H1 (cell line): ENCODE data around the gene GRAMD1B. TPM values are rescaled to one million over a fixed set of nuclear protein-coding genes. Genes with fewer than 3 reads are reported as not detected.

Experiments
- CTCF ChIA-PET: fragments of 300-600 bp; sonication (Branson Sonifier 250); formaldehyde crosslinking; loops from one replicate; lab custom pipeline; 2021; ENCODE audit not compliant: partially characterized antibody; lab: Charles Lee
- POLR2A ChIA-PET: fragments of 300-600 bp; sonication (Branson Sonifier 250); formaldehyde crosslinking; loops from one replicate; lab custom pipeline; 2021; ENCODE audit warnings: inconsistent platforms; ENCODE audit not compliant: partially characterized antibody; lab: Charles Lee
- DNase-seq, 2 experiments: peaks; one replicate each; pipeline versions ENCODE4 v3.0.0 to v3.0.0-alpha.2; 2010 to 2022; ENCODE audit warnings: low spot score in 2 of 2, low read depth in 1 of 2, mixed read lengths in 1 of 2
- FAIRE-seq: peaks from 2 replicates; lab custom pipeline; 2011; peaks lifted over from hg19 to GRCh38; lab: Jason Lieb, UNC
- H2AFZ ChIP-seq: 2 replicates; pipeline ENCODE4 v1.8.1; 2012; ENCODE audit warnings: low read length, inconsistent platforms
- H2AK5ac ChIP-seq: 2 replicates; pipeline ENCODE4 v1.6.1; 2013; ENCODE audit warnings: low read depth, low read length
- H2BK120ac ChIP-seq: replicated peaks from 2 replicates; pipeline ENCODE3; 2013; ENCODE audit warnings: low read depth, low read length, inconsistent platforms
- H2BK12ac ChIP-seq: 2 replicates; pipeline ENCODE4 v1.6.1; 2013; ENCODE audit warnings: low read depth, low read length
- H2BK15ac ChIP-seq: 2 replicates; pipeline ENCODE4 v1.6.1; 2013; ENCODE audit warnings: low read length
- H2BK20ac ChIP-seq: 2 replicates; pipeline ENCODE4 v1.6.1; 2013; ENCODE audit warnings: low read length
- H2BK5ac ChIP-seq: 2 replicates; pipeline ENCODE4 v1.6.1; 2013; ENCODE audit warnings: low read depth, low read length
- H3K14ac ChIP-seq: 2 replicates; pipeline ENCODE4 v1.6.1; 2013; ENCODE audit warnings: inconsistent platforms; ENCODE audit not compliant: insufficient read length
- H3K18ac ChIP-seq: 2 replicates; pipeline ENCODE4 v1.6.1; 2013; ENCODE audit warnings: low read length; ENCODE audit errors: extremely low read depth
- H3K23ac ChIP-seq: 2 replicates; pipeline ENCODE4 v1.6.1; 2013; ENCODE audit warnings: inconsistent platforms; ENCODE audit not compliant: insufficient read length
- H3K23me2 ChIP-seq: 2 replicates; pipeline ENCODE4 v1.6.1; 2013; ENCODE audit warnings: low read depth, low read length
- H3K27ac ChIP-seq: 2 replicates; pipeline ENCODE4 v1.6.1; 2011; ENCODE audit warnings: low read depth, low read length, inconsistent platforms
- H3K27me3 ChIP-seq, 4 experiments: replicated peaks in 1 of 4; 1 replicate in 1 of 4; 2 replicates in 3 of 4; pipeline versions ENCODE4 v1.6.1 to v1.8.1; 2011 to 2013; ENCODE audit warnings: low read length in 3 of 4, mild to moderate bottlenecking in 3 of 4, inconsistent platforms in 2 of 4, mixed read lengths in 2 of 4, moderate library complexity in 1 of 4; ENCODE audit not compliant: control insufficient read depth in 3 of 4, insufficient read depth in 3 of 4; ENCODE audit errors: extremely low read depth in 1 of 4
- H3K36me3 ChIP-seq, 4 experiments: 2 replicates each; pipeline versions ENCODE4 v1.6.1 to v1.8.1; 2011 to 2013; ENCODE audit warnings: mild to moderate bottlenecking in 4 of 4, low read length in 3 of 4, moderate library complexity in 2 of 4, control low read depth in 1 of 4, inconsistent platforms in 1 of 4; ENCODE audit not compliant: insufficient read depth in 4 of 4, control insufficient read depth in 2 of 4
- H3K4ac ChIP-seq: replicated peaks from 2 replicates; pipeline ENCODE3; 2013; ENCODE audit warnings: low read length, low read depth, mixed read lengths, inconsistent platforms; ENCODE audit not compliant: insufficient read length
- H3K4me1 ChIP-seq, 4 experiments: replicated peaks in 1 of 4; 1 replicate in 1 of 4; 2 replicates in 3 of 4; pipeline versions ENCODE4 v1.6.1 to v1.8.1; 2011 to 2013; ENCODE audit warnings: low read length in 3 of 4, inconsistent platforms in 2 of 4, mixed read lengths in 1 of 4; ENCODE audit not compliant: insufficient read depth in 4 of 4, control insufficient read depth in 3 of 4
- H3K4me2 ChIP-seq, 2 experiments: 2 replicates each; pipeline versions ENCODE4 v1.6.1 to v1.8.1; 2011 to 2013; ENCODE audit warnings: low read depth in 2 of 2, low read length in 2 of 2, control low read depth in 1 of 2, inconsistent platforms in 1 of 2, mild to moderate bottlenecking in 1 of 2; ENCODE audit not compliant: insufficient read depth in 1 of 2
- H3K4me3 ChIP-seq, 4 experiments: fragments of 200-600, 300-600 bp in 1 of 4; sonication (generic), shearing (Covaris generic), sonication (Bioruptor Twin) in 1 of 4; 2 replicates each; pipeline versions ENCODE4 v1.5.1 to v1.8.1; 2011 to 2016; ENCODE audit warnings: low read length in 4 of 4, low read depth in 3 of 4, control low read depth in 2 of 4, inconsistent platforms in 2 of 4, mild to moderate bottlenecking in 2 of 4, mixed read lengths in 1 of 4, moderate library complexity in 1 of 4; ENCODE audit not compliant: insufficient read depth in 2 of 4; ENCODE audit errors: extremely low read depth in 1 of 4
- H3K56ac ChIP-seq: replicated peaks from 2 replicates; pipeline ENCODE3; 2013; ENCODE audit warnings: low read depth, mild to moderate bottlenecking, mixed read lengths, low read length, inconsistent platforms; ENCODE audit not compliant: insufficient read length
- H3K79me1 ChIP-seq: 2 replicates; pipeline ENCODE4 v1.6.1; 2013; ENCODE audit warnings: low read depth, low read length, control low read depth
- H3K79me2 ChIP-seq, 2 experiments: 2 replicates each; pipeline versions ENCODE4 v1.6.1 to v1.8.1; 2012 to 2013; ENCODE audit warnings: low read length in 2 of 2, mild to moderate bottlenecking in 2 of 2, inconsistent platforms in 1 of 2; ENCODE audit not compliant: insufficient read depth in 2 of 2, control insufficient read depth in 1 of 2
- H3K9ac ChIP-seq, 4 experiments: replicated peaks in 1 of 4; 1 replicate in 1 of 4; 2 replicates in 3 of 4; pipeline versions ENCODE4 v1.6.1 to v1.8.1; 2011 to 2013; ENCODE audit warnings: low read depth in 3 of 4, low read length in 3 of 4, control low read depth in 2 of 4, mild to moderate bottlenecking in 2 of 4, moderate library complexity in 2 of 4, inconsistent platforms in 1 of 4; ENCODE audit errors: extremely low read depth in 1 of 4
- H3K9me3 ChIP-seq, 2 experiments: 2 replicates each; pipeline versions ENCODE4 v1.6.1 to v1.8.1; 2012 to 2013; ENCODE audit warnings: mild to moderate bottlenecking in 2 of 2, moderate library complexity in 2 of 2, control low read depth in 1 of 2, inconsistent platforms in 1 of 2, low read depth in 1 of 2, low read length in 1 of 2, mixed read lengths in 1 of 2; ENCODE audit not compliant: insufficient read depth in 2 of 2
- H4K20me1 ChIP-seq, 2 experiments: replicated peaks in 1 of 2; 2 replicates each; pipeline versions ENCODE3 to v1.8.1; 2011 to 2013; ENCODE audit warnings: inconsistent platforms in 2 of 2, low read length in 2 of 2, mild to moderate bottlenecking in 1 of 2; ENCODE audit not compliant: insufficient read depth in 2 of 2, control insufficient read depth in 1 of 2
- H4K5ac ChIP-seq: 2 replicates; pipeline ENCODE4 v1.6.1; 2013; ENCODE audit warnings: low read length, low read depth, mixed read lengths, inconsistent platforms; ENCODE audit not compliant: insufficient read length
- H4K8ac ChIP-seq: 2 replicates; pipeline ENCODE4 v1.8.0; 2013; ENCODE audit warnings: mild to moderate bottlenecking, moderate library complexity, low read length, inconsistent platforms; ENCODE audit not compliant: insufficient read depth; ENCODE audit errors: extremely low read depth
- H4K91ac ChIP-seq: replicated peaks from 2 replicates; pipeline ENCODE3; 2013; ENCODE audit warnings: low read length, mixed read lengths, inconsistent platforms; ENCODE audit not compliant: insufficient read length
- CTBP2 ChIP-seq: IDR thresholded peaks from 2 replicates; pipeline ENCODE4 v1.7.0; 2011; ENCODE audit warnings: borderline replicate concordance, mild to moderate bottlenecking, moderate library complexity, mixed read lengths, low read length; ENCODE audit not compliant: insufficient read depth, insufficient read length
- SUZ12 ChIP-seq: fragments of 200-600 bp; sonication (generic); IDR thresholded peaks from 2 replicates; pipeline ENCODE4 v1.6.1; 2012; ENCODE audit warnings: mild to moderate bottlenecking, inconsistent platforms, low read length, moderate library complexity, mixed read lengths
- TEAD4 ChIP-seq: IDR thresholded peaks from 2 replicates; pipeline ENCODE4 v1.6.1; 2012; ENCODE audit warnings: low read depth, low read length, inconsistent platforms, mixed read lengths
- WGBS, 2 experiments: shearing (Covaris generic) in 1 of 2; methylation state at CpG; one replicate each; pipeline versions ENCODE4 v1.1.6 to v1.1.7; 2013 to 2015; ENCODE audit warnings: low lambda C conversion rate in 2 of 2, mixed read lengths in 2 of 2, inconsistent platforms in 1 of 2, low coverage in 1 of 2, missing lambda C conversion rate in 1 of 2; ENCODE audit not compliant: insufficient replicate concordance in 2 of 2, insufficient coverage in 1 of 2, insufficient read length in 1 of 2; ENCODE audit errors: extremely low coverage in 1 of 2, missing lambda C conversion rate in 1 of 2; 5-methylcytosine and 5-hydroxymethylcytosine counted together
- polyA plus RNA-seq, 7 experiments: library from polyadenylated mRNA; depleted of rRNA in 3 of 7; stranded (reverse) in 5 of 7; unstranded in 2 of 7; fragments of >200 nt in 5 of 7; fragments of 200-250 nt in 2 of 7; gene quantifications; 1 replicate in 5 of 7; 2 replicates in 1 of 7; 4 replicates in 1 of 7; pipeline versions ENCODE4 v1.2.1 to v1.2.3, GENCODE V29; 2011 to 2013; ENCODE audit warnings: missing spikeins in 2 of 7, mixed read lengths in 2 of 7
- total RNA-seq: library from RNA; stranded (reverse); fragmentation: NEBNext Ultra II Directional; extraction: Animal tissue kit (Norgen Biotek cat#: 25700); gene quantifications from 2 replicates; pipeline ENCODE4 v1.2.1, GENCODE V29; 2021
- TF ChIP-seq, protein P1 (sequence below): IDR thresholded peaks from 2 replicates; pipeline ENCODE4 v1.6.1; 2011; ENCODE audit warnings: low read depth, mild to moderate bottlenecking, low read length; ENCODE audit not compliant: insufficient read depth

GRAMD1B gene
- total and polyA plus RNA-seq, 2 of the 8 experiments (the other 6 are each of a cell fraction or from before 2014, with no cell fraction given) = 10.1 to 21.2 TPM

DNA sequence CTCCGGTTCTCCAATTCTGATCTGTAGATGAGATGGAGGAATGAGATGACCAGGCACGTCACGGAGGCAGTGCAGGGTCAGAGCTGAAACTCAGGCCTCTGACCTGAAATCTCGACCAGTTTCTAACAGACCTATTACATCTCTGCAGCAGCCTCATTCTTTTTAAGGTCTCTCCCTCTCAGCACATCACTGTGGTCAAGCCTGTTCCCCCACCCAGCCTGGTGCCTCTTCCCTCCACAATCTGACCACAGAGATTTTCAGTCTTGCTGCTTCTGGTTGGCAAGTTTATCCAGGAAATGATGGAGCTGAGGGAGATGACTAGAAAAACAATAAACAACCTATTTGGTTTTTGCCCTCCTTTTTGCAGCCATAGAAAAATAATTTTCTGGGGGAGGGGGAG, 9.5 kb downstream of the GRAMD1B start:
- no peak overlapping the region for H3K23ac ChIP-seq
- H3K4me3 ChIP-seq = no peak overlapping the region
- H3K79me1 ChIP-seq = no peaks in the 10 kb centered on the region
- H2BK15ac ChIP-seq = no peak overlapping the region
- no peaks in the 10 kb centered on the region for H3K23me2 ChIP-seq
- peaks cover 0 to 3% (median 0%) of the 10 kb centered on the region in 4 experiments; a peak in 1 of 8 replicates for H3K36me3 ChIP-seq
- H2BK120ac ChIP-seq = no peak overlapping the region
- peaks cover 2 to 12% (median 10%) of the 10 kb centered on the region in 4 experiments for H3K4me1 ChIP-seq
- ChIA-PET POLR2A (interaction anchor here (1.6 kb wide), 1 partner anchor 13 kb away, joined by 3 read pairs; no protein-coding TSS in a partner anchor), CTCF (interaction anchor here (0.7 to 8.9 kb wide), 5 partner anchors 14 to 88 kb away, joined by 3 to 81 read pairs (median 4); no protein-coding TSS in a partner anchor)
- no peak overlapping the region for H3K14ac ChIP-seq
- no peak overlapping the region for H3K18ac ChIP-seq
- H3K27me3 ChIP-seq = no peaks in the 10 kb centered on the region
- H4K5ac ChIP-seq = no peak overlapping the region
- FAIRE-seq = no peak
- no peak overlapping the region for H2BK20ac ChIP-seq
- H2BK12ac ChIP-seq = no peak overlapping the region
- no peak overlapping the region for H4K91ac ChIP-seq
- H4K8ac ChIP-seq = no peak overlapping the region
- 68% methylated on average over 4 of the region's 4 CpGs; no CpG with 5 or more reads in 1 of the 2 experiments for WGBS, 2 experiments
- H3K9me3 ChIP-seq = peaks cover 4 to 6% of the 10 kb centered on the region in 2 experiments; a peak in 2 of 4 replicates
- no peak overlapping the region for H3K9ac ChIP-seq
- no peak overlapping the region for H3K56ac ChIP-seq
- DNase-seq = no peak
- no peak overlapping the region for H3K27ac ChIP-seq
- peaks cover 0 to 12% of the 10 kb centered on the region in 2 experiments; a peak in 2 of 4 replicates for H3K79me2 ChIP-seq
- no peak overlapping the region for H3K4me2 ChIP-seq
- no peak overlapping the region for H2AK5ac ChIP-seq
- H3K4ac ChIP-seq = no peak overlapping the region
- H2AFZ ChIP-seq = no peak overlapping the region
- H2BK5ac ChIP-seq = no peak overlapping the region
- no peaks in the 10 kb centered on the region for H4K20me1 ChIP-seq
- TF ChIP-seq SUZ12 = no peak
- no peak for TF ChIP-seq CTBP2
- TF ChIP-seq, protein P1, sequence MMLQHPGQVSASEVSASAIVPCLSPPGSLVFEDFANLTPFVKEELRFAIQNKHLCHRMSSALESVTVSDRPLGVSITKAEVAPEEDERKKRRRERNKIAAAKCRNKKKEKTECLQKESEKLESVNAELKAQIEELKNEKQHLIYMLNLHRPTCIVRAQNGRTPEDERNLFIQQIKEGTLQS = no peak
- TF ChIP-seq TEAD4 = no peak
